GM19238 (cell line): ENCODE measurements around the gene CARD19.

Experiments used
- DNase-seq: peaks from one replicate; pipeline ENCODE4 v3.0.0; 2011; ENCODE audit warnings: low spot score; ENCODE audit not compliant: insufficient read length

Gene CARD19

DNA sequence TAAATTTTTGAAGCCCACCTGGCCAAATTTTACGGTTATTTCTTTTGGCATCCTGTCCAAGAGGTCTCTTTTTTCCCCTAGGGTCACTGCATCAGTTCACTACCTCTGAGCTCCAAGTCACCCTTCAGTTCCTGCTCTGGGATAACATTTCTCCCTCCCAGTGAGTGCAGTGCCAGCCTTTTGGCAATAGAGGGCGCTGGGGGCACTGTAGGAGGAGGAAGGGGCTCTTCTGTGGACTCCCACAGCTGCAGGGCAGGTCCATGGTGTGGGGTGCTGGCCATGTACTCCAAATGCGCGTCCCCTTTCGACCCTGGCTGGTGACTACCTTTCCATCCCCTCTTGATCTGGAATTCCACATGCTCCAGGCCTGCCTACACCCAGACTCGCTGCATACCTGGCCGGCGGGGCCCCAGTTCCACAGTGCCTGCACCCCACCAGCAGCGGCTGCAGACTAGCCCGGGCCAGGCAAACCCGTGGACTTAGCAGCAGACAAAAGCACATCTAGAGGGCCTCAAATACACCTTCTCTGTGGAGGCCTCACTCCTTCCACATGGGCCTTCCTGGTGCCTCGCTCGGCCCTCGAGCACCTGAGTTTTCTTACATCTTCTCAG lies 58.4 kb downstream of the CARD19 start:
- DNase-seq = no peak

DNA sequence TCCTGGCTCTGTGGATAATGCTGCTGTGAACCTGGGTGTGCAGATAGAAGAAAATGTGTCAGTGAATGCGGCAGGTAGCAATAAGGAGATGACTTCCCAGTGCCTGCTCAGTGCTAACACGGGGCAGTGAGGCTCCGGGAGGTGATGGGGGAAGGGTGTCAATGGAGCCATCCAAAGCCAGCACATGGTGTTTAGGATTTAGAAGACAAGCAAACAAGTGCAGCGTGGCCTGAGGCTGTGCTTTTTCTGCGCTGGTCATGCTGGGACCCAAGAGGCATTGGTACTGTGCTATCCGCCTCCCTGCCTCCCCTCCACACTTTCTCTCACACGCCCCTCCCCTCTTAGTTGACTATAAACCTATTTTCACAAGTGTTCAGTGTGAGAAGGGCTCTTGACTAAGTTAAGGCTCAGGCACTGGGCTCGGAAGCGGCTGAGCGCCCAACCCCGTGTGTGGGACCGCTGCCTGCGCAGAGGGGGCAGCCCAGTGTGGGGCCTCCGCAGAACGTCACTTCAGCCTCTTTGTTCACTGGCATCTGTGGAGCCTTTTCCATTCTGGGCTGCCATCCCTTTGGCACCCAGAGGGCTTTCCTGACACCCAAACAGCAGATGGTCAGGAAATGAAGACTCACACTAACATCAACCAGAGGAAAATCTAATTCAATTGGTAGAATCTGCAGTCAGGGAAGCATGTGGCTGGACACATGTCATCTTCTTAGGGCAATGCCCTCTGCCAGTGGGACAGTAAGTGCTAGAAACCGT lies 59.9 kb downstream of the CARD19 start:
- no peak for DNase-seq

DNA sequence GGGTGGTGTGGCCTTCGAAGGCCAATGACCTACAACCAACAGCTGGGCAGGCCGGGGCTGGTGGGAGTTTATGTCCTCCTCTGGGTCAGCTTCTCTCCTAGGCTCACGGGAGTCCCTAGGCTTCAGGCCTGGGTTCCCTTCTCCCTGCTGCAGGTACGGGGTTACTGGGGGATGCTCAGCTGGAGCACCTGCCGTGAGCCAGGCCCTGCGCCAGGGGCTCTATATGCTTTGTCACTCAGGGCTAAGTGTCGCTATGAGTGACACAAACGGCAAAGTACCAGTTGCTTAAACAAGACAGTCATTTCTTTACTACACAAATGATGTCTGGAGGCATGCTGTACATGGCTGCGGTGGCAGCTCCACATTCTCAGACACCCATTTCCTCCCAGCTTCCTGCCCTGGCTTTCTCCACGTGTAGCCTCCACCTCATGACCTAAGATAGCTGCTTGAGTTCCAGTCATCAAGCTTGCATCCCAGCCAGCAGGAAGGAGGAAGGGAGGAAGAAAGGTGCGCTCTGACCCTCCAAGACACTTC lies 60.5 kb downstream of the CARD19 start:
- DNase-seq = no peak

DNA sequence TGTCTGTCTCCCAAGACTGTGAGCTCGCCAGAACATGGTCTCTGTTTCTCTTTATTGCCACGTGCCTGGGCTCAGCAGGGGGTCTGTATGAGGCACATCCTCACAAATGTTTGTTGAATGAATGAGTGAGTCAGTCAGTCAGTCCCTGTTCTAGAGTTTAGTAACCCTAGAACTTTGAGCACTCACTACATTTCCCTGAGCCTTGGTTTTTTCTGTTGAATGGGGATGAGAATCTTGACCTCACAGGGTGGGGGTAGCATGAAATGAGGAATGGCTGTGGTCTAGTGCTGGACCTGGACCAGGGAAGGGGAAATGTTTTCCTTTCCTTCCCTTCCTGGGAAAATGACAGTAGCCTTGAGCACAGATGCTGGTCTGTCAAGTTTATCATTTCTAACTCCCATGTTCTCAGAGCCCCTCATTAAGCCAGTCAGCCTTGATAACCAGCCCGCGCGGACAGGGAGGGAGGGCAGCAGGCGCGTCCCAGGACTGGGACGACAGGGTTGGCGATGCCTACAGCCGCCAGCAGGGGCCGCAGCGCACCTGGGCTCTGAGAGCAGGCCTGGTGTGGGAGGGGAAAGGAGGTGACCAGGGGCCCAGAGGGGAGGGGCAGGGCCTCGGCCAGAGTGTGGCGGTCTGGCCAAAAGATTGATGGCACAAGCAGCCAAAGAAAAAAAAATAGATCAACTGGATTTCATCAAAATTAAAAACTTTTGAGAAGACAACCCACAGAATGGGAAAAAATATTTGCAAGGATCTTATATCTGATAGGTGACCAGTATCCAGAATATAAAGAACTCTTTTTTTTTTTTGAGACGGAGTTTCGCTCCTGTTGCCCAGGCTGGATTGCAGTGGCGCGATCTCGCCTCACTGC lies 63.8 kb downstream of the CARD19 start:
- DNase-seq = peak; percentile 85

DNA sequence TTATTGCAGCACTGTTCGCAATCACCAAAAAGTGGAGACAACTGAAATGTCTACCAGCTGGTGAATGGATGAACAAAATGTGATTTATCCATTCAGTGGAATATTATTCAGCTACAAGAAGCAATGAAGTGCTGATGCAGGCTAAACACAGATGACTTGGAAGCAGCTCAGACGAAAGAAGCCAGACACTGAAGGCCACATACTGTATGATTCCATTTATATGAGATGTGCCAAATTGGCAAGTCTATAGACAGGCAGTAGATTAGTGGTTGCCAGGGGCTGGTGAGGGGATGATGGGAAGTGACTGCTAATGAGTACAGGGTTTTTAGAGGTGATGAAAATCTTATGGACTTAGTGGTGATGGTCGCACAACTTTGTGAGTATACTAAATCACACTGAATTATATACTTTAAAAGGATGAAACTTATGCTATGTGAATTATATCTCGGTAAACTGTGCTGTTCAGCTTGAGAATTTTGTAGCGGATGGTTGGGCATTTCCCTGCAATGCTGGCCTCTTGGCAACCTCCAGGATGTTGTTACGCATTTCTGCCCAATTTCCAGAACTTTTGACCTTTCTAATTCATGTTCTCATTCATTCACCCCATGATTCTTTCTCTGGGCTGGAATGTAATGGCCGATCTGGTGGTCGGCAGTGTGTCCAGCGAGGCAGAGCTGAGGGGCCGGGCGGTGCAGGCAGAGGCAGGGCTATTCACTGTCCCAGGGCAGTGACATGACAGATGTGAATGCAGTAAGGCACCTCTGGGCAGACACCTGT lies 66.0 kb downstream of the CARD19 start:
- no peak for DNase-seq
